Measurements from ENCODE around the gene GPR183.

DNA sequence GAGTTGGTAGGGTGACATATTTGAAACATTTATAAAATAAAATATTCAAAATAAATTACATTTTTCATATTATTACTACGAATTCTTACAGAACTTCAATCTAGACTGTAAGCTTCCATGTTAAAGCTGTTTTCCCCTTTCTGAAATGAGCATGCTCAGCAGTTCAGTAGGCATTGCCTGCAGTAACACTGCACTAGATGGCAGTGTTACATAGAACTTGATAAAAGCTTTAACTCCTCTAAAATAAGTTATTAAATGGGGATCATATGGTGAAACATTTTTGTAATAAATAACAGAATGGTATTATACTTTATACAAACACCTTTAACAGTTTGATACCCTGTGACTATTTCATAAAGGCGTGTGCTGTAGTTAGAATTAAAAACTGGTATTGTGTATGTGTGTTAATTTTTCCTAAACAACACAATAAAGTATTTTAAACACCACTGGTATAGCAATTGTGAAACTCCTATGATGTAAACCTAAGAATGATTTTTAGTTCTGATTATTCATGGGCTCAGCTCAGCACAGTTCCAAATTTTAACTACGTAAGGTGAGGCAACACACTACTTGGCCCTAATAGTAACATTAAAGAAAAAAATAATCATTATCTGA is 37.5 kb downstream of the GPR183 start:
- TF ChIP-seq, protein P1, sequence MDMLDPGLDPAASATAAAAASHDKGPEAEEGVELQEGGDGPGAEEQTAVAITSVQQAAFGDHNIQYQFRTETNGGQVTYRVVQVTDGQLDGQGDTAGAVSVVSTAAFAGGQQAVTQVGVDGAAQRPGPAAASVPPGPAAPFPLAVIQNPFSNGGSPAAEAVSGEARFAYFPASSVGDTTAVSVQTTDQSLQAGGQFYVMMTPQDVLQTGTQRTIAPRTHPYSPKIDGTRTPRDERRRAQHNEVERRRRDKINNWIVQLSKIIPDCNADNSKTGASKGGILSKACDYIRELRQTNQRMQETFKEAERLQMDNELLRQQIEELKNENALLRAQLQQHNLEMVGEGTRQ (IDR thresholded peaks at IDR 0.05; ENCODE audit: borderline replicate concordance, low read depth, low read length), result no peak
- TF ChIP-seq, protein P2, sequence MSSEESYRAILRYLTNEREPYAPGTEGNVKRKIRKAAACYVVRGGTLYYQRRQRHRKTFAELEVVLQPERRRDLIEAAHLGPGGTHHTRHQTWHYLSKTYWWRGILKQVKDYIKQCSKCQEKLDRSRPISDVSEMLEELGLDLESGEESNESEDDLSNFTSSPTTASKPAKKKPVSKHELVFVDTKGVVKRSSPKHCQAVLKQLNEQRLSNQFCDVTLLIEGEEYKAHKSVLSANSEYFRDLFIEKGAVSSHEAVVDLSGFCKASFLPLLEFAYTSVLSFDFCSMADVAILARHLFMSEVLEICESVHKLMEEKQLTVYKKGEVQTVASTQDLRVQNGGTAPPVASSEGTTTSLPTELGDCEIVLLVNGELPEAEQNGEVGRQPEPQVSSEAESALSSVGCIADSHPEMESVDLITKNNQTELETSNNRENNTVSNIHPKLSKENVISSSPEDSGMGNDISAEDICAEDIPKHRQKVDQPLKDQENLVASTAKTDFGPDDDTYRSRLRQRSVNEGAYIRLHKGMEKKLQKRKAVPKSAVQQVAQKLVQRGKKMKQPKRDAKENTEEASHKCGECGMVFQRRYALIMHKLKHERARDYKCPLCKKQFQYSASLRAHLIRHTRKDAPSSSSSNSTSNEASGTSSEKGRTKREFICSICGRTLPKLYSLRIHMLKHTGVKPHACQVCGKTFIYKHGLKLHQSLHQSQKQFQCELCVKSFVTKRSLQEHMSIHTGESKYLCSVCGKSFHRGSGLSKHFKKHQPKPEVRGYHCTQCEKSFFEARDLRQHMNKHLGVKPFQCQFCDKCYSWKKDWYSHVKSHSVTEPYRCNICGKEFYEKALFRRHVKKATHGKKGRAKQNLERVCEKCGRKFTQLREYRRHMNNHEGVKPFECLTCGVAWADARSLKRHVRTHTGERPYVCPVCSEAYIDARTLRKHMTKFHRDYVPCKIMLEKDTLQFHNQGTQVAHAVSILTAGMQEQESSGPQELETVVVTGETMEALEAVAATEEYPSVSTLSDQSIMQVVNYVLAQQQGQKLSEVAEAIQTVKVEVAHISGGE (CRISPR knock-in tag; IDR thresholded peaks at IDR 0.05), result no peak
- no peak for TF ChIP-seq TCF7 (IDR thresholded peaks at IDR 0.05; ENCODE audit: borderline replicate concordance)
- TF ChIP-seq, protein P3, sequence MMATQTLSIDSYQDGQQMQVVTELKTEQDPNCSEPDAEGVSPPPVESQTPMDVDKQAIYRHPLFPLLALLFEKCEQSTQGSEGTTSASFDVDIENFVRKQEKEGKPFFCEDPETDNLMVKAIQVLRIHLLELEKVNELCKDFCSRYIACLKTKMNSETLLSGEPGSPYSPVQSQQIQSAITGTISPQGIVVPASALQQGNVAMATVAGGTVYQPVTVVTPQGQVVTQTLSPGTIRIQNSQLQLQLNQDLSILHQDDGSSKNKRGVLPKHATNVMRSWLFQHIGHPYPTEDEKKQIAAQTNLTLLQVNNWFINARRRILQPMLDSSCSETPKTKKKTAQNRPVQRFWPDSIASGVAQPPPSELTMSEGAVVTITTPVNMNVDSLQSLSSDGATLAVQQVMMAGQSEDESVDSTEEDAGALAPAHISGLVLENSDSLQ (IDR thresholded peaks at IDR 0.05), result no peak
- TF ChIP-seq, protein P4, sequence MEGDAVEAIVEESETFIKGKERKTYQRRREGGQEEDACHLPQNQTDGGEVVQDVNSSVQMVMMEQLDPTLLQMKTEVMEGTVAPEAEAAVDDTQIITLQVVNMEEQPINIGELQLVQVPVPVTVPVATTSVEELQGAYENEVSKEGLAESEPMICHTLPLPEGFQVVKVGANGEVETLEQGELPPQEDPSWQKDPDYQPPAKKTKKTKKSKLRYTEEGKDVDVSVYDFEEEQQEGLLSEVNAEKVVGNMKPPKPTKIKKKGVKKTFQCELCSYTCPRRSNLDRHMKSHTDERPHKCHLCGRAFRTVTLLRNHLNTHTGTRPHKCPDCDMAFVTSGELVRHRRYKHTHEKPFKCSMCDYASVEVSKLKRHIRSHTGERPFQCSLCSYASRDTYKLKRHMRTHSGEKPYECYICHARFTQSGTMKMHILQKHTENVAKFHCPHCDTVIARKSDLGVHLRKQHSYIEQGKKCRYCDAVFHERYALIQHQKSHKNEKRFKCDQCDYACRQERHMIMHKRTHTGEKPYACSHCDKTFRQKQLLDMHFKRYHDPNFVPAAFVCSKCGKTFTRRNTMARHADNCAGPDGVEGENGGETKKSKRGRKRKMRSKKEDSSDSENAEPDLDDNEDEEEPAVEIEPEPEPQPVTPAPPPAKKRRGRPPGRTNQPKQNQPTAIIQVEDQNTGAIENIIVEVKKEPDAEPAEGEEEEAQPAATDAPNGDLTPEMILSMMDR (IDR thresholded peaks at IDR 0.05 in 2 of 3, conservative IDR thresholded peaks at IDR 0.05 in 1 of 3; ENCODE audit: control insufficient read depth in 2 of 3, extremely low read depth in 1 of 3, insufficient read depth in 1 of 3, low read depth in 3 of 3, low read length in 3 of 3), result peak; percentile 74 to 85 (median 81)

Measured in GM12878 (cell line).